Measurements from ENCODE around the gene CNTNAP2.

The CNTNAP2 gene

DNA sequence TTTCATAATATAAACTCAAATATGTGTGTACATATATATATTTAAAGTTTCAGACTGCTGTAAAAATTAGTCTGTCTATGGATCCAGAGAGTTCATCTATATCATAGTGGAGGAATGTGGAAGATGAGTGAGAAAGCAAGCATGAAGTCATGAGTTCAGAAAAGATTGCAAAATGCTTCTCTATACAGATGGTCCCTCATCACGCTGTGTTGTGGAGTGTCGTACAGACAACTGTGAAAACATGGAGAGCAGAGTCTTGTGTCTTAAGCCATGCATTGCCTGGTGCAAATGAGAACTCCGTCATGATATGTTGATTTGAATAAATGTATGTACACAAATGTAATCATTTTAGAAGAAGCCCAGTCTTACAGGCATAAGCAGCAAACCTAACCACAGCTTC, 316.9 kb downstream of the CNTNAP2 start:
- DNase-seq (ENCODE audit: low read depth) = no peak

DNA sequence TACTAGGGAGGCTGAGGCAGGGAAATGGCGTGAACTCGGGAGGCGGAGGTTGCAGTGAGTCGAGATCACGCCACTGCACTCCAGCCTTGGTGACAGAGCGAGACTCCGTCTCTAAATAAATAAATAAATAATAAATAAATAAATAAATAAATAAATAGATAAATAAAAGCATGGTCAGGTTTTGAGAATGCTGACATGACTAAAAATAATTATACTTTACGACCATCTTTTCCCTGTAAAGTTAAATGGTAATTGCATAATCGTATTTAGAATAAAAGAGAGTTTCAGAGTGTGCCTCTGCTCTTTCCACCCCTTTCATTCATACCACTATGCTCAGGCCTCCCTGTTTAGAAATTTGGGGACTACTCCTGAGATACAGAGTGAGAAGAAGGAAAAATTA, 326.5 kb downstream of the CNTNAP2 start:
- no peak for DNase-seq (ENCODE audit: low read depth)

DNA sequence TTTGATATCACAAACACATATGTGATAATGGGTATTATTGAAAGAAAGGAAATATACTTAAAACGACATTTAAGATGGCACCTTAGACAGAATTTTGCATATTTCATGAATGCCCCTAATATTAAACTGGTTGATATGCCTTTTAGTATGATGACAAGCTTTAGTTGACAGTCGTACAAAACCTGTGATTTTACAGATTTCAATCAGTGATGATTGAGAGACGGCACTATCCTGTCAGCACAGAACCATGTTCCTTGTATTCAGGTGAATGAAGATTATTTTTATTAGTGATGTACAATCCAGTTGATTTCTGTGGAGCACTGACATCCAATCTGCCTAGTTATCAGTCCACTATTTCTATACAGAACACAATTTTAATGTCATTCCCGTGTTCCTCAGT, 333.0 kb downstream of the CNTNAP2 start:
- DNase-seq (ENCODE audit: low read depth) = no peak

DNA sequence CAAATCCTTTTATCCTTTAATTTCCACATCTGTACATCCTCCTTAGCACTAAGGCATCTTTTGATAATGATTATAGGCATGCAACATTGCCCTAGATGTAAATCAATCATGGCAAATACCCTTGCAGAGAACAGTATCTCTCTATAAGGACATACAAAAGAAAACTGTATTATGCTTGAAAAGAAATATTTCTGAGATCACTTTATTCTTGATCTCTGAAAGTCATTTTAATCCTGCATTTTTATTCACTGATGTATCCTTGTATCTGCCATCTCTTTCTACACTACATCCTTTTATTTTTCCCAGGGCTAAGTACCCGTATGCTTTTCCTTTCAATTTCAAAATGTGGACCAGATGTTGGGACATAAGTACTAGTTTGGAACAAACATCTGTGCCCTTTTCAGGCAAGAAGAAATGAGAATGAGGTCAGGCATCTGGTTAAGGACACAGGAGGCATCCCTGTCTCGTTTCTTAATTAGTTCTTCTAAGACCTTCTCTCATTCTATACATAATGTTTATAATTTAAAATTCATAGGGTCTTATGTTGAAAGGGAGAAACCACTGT, 338.6 kb downstream of the CNTNAP2 start:
- DNase-seq (ENCODE audit: low read depth) = no peak

DNA sequence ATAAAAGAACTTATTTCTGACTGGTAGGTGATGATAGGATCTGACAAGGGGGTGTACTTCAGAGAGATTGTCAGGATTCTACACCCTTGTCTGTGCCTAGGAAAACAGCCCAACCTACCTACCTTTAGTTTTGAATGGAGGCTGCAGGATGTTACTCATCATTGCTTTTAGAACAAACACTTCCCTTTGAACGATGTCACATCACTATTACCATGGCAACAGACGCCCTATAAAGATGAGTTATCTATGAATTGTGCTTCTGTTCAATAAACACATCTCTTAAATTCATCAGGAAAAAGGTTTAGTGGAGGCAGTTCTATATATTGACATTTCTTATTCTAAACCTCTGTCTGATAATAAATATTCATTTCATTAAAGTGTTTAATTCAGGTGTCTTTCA, 362.4 kb downstream of the CNTNAP2 start:
- peak; percentile 2 for DNase-seq (ENCODE audit: low read depth)

DNA sequence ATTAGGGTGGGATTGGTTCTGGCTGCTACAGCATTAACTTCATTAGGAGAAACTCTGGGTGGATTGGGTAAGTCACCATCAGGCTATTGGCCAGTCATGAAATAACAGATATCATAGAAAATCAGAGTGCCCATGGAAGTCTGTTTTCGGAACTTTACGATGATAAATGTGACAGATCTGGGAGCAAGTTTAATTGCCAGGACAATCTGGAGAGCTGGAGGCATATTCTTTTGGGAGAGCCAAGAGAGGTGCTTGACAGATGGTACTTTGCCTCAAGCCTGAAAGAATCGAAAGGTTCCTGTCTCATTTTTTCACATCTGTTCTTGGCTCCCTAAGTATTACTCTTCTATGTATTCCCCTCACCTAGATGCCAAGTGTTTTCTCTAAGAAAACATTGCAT, 369.9 kb downstream of the CNTNAP2 start:
- no peak for DNase-seq (ENCODE audit: low read depth)

DNA sequence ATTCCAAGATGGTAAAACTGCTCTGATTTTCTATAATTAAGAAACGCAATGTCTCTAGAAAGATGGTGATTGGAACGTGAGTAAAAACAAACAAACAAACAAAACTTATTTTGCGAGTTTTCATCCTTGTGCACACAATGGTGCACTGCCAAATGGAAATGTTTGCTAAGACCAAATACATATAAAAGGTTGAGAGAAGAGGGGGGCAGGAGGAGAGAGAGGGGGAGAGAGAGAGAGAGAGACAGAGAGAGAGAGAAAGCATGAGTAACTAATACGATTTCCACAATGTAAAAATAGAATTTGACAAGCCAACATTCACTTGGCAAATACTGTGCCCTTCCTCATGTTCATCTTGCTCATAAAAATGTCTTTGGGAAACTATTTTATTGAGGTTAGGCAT, 375.4 kb downstream of the CNTNAP2 start:
- no peak for DNase-seq (ENCODE audit: low read depth)

DNA sequence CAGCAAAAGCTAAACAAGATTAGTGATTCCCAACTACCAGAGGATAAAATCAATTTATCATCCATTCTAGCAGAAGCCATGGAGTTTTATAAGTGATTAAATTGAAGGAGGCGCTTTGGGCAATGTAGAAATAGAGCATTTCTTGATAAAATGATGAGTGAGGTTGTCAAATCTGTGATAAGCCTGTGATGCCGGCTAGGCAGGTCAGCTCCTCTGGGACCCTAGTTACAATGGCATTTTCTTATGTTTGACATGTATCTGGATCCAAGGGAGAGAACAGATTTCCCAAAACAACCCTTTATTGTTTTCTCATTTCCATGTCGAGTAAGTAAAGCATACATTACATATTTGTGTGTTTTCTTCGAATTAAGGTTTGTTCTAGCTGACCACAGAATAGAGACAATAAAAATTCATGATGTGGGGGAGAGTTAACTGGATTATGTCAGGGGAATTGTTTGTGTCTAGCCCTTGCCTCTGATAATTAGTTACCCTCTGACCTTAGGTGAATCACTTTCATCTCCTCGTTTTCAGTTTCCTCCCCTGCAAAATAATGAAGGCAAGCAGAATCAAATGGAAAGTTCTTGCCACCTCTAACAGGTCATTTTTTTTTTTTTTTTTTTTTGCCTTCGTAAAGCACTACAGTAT, 378.5 kb downstream of the CNTNAP2 start:
- no peak for DNase-seq (ENCODE audit: low read depth)

DNA sequence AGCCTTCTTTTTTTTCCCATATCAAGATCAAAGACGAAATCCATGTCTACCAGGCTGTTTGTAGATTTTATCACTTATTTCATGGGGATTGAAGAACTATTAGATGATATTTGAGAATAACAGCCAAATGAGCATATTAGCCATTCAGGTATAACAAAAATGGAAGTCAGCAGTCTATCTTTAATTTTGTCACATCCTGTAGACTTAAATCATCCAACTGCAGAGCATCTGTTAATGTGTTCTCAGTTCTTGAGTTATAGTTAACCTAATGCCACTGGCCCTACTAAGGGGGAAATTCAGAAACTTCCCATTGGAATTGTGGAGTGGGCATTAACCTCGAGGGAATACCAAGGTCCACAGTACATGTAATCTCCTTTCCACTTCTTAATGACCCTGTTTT, 380.1 kb downstream of the CNTNAP2 start:
- DNase-seq (ENCODE audit: low read depth) = no peak

DNA sequence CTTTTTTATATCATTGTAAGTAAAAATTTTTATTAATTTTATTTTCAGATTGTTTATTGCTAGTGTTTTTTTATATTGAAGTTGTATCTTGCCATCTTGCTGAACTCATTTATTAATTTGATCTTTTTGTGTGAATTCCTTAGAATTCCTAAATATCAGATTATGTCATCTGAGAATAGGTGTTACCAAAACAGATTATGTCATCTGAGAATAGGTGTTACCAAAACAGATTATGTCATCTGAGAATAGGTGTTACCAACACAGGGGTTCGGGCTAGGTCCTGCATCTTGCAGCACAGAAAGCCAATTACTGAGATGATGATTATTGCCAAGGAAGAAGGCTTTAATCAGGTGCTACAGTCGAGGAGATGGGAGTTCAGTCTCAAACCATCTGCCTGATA, 383.4 kb downstream of the CNTNAP2 start:
- no peak for DNase-seq (ENCODE audit: low read depth)

DNA sequence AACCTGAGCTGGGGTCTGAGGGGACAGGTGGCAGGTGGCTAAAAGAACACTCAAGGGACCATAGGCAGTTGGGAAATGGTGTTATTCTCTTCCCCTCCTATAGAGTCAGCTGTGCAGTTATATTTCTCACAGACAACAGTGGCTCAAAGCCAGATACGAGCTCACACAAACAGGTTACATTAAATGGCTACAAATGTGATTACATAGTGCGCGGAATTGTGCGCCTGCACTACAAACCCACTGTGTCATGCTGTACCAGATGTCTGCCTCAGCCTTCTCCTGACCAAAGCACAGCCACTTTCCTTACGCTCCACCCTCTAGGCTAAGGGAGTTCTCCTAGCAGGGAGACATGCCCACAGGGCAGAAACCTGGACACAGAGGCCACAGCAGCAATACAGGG, 387.2 kb downstream of the CNTNAP2 start:
- DNase-seq (ENCODE audit: low read depth) = no peak

DNA sequence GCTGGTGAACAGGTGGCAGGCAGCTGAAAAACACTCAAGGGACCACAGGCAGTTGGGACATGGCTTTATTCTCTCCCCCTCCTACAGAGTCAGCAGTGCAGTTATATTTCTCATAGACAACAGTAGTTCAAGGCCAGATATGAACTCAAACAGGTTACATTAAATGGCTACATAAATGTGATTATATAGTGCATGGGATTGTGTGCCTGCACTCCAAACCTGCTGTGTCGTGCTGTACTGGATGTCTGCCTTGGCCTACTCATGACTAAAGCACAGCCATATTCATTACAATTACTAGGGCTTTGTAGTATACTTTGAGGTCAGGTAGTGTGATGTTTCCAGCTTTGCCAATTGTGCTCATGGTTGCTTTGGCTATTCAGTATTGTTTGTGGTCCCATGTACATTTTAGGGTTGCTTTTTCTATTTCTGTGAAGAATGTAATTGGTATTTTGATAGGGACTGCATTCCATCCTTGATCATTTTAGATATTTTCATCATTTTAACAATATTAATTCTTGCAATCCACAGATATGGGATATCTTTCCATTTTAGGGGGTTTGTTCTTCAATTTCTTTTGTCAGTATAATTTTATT, 393.6 kb downstream of the CNTNAP2 start:
- no peak for DNase-seq (ENCODE audit: low read depth)

DNA sequence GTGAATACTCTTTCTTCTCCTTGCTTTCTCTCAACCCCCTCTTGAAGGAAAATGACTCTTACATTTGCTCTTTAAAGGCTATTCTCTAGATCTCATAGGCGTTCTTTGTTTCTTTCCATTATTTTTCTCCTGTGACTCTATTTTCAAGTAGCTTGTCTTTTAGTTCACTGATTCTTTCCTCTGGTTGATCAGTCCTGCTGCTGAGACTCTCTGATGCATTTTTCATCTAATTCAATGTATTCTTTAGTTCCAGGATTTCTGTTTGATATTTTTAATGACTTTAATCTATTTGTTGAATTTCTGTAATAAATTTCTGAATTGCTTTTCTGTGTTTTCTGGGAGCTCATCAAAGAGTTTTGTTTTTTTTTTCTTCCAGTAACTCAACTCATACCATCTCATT, 397.7 kb downstream of the CNTNAP2 start:
- no peak for DNase-seq (ENCODE audit: low read depth)

DNA sequence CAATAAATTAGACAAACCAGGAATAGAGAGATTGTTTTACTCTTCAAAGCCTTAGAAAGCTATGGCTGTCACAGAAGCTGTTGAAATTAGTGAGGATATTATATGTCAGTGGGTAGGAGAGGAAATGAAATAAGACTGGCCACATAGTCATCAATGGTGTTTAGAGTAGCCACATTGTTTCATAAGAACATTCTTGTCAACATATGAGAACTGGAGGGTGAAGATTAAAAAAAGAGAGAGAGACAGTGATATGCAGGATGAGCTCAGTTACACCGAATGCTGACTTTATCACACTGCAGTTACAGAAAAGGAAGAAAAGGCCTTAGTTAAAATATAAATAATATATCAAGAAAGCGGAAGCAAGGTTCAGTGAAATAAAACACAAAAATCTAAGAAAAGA, 412.0 kb downstream of the CNTNAP2 start:
- no peak for DNase-seq (ENCODE audit: low read depth)

DNA sequence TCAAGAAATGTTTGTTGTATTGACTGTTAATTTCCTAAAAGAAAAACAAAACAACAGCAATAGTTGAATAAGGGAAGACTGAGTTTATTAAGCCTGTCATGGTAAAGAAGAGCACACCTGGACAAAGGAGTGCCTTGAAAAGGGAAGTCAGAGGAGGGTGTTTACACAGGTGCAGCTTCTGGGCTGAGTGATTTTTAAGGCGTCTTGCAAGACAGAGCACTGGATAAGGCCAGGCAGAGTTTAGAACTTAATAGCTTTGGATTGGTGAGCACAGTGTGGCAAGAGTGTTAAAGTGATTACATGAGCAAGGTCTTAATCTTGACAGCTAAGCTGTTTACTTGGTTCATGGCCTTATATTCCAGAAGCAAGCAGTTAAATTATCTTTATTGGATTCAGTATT, 423.2 kb downstream of the CNTNAP2 start:
- no peak for DNase-seq (ENCODE audit: low read depth)

DNA sequence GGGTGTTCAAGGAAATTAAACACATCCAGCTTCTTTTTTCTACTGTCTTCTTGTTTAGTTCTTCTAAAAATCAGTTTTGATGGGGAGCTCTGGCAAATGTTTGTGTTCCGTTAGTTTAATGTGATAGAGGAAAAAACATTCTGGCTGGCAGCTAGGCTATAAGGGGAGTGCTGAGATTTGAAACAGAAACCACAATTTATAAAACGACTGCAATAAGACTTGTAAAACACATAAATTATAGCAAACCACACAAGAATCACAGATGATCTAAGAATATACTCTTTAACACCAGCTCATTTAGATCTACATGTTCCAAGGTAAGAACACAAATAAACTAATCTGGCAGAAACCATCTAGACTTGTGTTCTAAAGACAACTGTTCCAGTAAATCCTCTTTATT, 425.5 kb downstream of the CNTNAP2 start:
- DNase-seq (ENCODE audit: low read depth) = no peak

DNA sequence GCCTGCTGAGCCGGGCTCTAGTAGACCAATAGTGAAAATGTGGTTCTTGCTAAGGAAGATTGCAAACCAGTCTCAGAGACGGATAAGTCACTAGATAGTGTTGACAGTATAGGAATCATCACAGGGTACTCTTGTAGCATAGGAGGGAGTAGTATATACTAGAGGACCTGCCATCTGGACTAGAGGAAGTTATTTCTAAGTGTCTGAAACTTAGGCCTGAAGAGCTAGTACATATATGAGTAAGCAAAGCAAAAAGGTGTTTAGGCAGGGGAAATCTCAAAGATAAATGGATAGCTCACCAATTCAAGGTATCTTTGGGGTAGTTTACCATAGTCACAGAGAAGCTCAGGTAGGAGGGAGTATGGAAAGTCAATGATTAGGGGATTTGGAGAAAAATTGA, 428.1 kb downstream of the CNTNAP2 start:
- no peak for DNase-seq (ENCODE audit: low read depth)

DNA sequence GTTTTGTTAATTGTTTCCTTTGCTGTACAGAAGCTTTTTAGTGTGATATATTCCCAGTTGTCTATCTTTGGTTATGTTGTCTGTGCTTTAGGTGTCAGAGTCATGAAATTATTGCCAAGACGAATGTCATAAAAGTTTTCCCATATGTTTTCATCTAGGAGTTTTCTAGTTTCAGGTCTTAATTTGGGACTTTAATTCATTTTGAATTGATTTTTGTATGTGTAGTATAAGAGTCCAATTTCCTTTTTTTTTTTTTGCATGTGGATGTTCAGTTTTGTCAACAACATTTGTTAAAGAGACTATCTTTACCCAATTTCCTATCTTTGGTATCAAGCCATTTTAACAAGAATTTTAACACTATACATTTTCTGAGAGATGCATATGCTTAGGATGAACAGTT, 432.2 kb downstream of the CNTNAP2 start:
- DNase-seq (ENCODE audit: low read depth) = no peak

DNA sequence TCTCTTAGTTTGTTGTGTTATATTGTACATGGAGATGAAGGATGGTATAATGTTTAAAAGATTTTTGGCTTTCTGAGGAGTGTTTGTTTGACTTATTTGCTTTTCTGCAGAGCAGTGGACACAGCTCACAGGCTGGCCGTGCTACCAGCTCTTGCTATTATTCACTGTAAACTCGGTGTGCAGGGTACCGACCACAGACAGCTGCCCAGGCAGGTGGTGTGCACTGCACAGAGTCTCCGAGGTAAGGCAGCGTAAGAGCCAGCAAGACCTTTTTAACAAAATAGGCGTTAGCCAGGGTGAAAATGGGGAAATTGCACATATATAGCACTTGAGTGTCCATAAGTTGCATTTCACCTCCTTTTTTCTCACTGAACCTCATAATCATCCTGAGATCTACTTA, 438.0 kb downstream of the CNTNAP2 start:
- DNase-seq (ENCODE audit: low read depth) = no peak

DNA sequence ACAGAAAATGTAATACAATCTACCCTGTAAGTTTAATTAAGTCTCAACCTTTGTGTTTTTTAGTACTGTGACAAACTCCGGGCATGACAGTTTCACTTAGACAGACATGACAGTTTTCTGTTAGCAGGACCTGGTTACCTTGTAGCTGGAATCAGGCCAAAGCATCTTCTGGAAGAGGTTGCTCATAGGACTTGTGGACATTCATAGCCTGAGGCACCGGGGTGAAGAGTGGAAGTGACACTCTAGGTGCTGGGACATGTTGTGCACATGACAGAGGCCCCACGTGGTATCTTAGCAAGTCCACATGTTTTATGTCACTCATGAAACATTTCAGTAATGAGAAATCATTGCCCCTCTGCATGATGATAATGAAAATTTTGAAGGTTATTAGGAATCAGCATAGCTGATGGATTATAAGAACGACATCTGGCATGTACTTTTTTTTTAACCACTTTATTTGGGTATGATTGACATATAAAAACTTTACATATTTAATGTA, 441.4 kb downstream of the CNTNAP2 start:
- DNase-seq (ENCODE audit: low read depth) = no peak

DNA sequence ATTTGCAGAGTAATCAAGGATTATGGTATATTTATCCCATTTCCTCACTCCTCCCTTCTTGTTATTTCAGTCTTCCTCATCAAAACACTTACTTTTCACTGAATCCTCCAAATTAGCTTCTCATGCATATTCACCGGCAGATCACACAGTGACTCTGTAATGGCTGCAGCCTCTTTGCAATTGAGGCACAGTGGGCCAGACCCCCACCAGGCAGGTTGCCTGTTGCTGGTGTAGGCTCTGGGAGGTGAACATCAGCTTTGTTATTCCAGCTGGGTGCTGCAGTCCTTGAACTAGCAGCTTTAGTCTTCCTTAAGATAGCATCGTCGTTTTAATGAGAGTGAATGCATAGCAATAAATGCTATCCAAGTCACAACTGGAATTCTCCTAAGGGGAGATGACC, 449.3 kb downstream of the CNTNAP2 start:
- no peak for DNase-seq (ENCODE audit: low read depth)

DNA sequence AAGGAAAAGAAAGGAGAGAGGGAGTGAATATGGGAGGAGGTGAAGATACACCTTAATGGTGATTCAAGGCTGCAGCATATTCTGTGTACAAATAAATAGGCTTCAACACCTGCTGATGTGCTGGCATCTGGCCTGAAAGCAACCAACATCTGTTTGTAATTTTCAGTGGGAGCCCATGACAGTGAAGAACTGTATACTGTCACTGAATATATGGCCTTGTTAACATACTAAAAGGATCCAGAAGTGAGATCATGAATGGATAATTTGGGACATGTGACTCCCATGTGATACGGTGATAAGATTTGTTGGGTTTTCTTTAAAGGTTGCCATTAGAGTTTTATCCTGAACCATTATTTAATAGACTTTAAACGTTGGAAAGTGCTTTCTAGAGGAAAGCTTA, 459.3 kb downstream of the CNTNAP2 start:
- DNase-seq (ENCODE audit: low read depth) = no peak

DNA sequence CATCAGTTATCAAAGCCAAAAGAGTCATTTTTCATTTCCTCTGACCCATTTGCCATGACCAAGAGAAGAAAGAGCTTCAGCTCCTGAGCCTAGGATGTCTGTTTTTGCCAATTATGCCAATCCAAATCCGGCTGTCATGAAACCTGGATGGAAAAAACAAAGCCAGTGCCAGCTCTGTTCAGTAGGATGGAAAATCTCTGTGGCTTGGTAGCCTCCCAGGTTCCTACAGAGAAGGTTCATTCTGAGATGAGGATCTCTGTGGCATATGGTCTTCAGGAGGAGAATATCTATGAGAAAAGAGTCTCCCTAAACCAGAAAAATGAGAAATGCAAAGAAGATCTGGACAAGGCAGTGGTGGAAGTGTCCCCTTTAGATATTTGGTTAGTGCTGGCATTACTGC, 475.4 kb downstream of the CNTNAP2 start:
- no peak for DNase-seq (ENCODE audit: low read depth)

DNA sequence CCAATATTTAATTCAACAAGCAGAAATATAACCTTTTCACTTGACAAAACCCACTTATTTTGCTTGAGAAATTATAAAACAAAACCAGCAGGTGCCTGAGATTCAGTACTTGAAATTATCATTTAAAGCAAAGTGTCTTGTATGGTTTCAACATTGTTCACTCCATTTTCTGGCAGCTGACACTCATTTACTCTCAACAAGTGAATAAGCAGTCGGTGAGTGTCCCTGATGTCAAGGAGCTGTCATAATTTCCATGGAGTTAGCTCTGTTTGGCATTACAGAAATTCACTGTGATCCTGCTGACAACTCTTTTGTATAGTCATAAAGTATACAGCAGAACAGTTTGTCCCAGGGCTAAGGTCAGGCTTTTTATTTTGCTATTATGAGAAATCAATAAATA, 490.0 kb downstream of the CNTNAP2 start:
- no peak for DNase-seq (ENCODE audit: low read depth)
